ENCODE results near the gene TMIE. TPM values are rescaled to one million over a fixed set of nuclear protein-coding genes. Genes with fewer than 3 reads are reported as not detected.

Gene TMIE
- total RNA-seq, 4 donors from 2014 or later = 0.41 to 2.1 (median 1.6) TPM; not detected in 1

DNA sequence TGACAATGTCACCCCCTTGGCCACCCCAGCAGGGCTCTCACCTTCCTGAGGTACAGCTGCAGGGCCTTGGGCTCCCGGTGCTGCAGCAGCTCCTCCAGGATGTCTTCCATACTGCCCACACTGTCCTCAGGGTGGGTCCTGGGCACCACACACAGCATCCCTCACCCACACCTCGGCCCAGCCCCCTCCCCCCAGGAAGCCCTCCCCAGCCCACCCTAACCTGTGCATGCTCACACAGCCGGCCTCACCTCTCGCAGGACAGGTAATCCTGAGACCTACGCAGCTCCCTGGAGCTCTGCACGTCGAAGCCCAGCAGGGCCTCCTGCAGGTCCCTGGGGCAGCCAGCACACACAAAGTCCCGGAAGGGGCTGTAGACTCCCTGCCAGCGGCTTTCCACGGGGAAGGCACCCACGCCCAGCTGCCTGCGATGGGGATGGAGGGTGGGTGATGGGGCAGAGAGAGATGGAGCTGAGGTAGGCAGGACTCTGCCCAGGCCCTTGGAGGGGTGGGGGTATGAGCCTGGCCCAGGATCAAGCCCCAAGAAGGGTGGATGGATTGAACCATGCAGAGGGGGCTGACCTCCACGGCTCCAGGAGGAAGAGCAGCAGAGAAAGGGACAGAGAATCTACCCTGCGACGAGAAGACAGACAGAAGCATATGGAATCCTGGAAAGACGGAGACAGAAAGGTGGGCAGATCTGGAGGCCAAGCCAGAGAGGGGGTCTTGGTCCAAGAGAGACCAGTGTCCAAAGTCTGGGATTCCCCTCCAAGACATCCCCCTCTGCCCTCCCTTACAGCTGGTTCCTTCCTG, 24.4 kb upstream of the TMIE start:
- intact Hi-C loops (cut with DNase I; ENCODE audit: low total_unique reads) = no loop called here
- H3K4me3 ChIP-seq = no peak overlapping the region
- H3K27ac ChIP-seq = peak overlapping the region; percentile 18 to 39
- no peaks in the 10 kb centered on the region for H3K4me1 ChIP-seq
- no peaks in the 10 kb centered on the region for H3K36me3 ChIP-seq
- no peaks in the 10 kb centered on the region for H3K27me3 ChIP-seq
- TF ChIP-seq POLR2A (IDR thresholded peaks at IDR 0.05) = no peak
- TF ChIP-seq, protein P1, sequence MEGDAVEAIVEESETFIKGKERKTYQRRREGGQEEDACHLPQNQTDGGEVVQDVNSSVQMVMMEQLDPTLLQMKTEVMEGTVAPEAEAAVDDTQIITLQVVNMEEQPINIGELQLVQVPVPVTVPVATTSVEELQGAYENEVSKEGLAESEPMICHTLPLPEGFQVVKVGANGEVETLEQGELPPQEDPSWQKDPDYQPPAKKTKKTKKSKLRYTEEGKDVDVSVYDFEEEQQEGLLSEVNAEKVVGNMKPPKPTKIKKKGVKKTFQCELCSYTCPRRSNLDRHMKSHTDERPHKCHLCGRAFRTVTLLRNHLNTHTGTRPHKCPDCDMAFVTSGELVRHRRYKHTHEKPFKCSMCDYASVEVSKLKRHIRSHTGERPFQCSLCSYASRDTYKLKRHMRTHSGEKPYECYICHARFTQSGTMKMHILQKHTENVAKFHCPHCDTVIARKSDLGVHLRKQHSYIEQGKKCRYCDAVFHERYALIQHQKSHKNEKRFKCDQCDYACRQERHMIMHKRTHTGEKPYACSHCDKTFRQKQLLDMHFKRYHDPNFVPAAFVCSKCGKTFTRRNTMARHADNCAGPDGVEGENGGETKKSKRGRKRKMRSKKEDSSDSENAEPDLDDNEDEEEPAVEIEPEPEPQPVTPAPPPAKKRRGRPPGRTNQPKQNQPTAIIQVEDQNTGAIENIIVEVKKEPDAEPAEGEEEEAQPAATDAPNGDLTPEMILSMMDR (IDR thresholded peaks at IDR 0.05) = no peak
- H3K9me3 ChIP-seq = no peaks in the 10 kb centered on the region
- DNase-seq = no peak

DNA sequence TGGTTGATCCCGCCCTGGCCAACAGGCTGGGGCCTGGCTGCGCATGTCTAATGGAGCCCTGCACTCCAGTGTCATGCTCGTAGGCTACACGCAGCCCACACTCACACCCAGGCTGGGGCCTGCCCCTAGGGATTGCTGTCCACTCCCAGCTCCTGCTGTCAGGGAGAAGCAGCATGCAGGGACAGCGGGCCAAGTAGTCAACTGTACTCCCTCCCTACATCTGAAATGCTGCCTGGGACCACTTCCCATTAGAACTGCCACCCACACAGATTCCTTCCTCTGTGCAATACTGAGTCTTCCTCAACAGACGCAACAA, 23.8 kb upstream of the TMIE start:
- Histone ChIP-seq H3K27me3 (no peaks in the 10 kb centered on the region), H3K36me3 (no peaks in the 10 kb centered on the region), H3K27ac (peak overlapping the region in 1 of 2 donors; percentile 18), H3K9me3 (no peaks in the 10 kb centered on the region), H3K4me1 (no peaks in the 10 kb centered on the region), H3K4me3 (no peak overlapping the region)
- intact Hi-C loops (cut with DNase I; ENCODE audit: low total_unique reads) = no loop called here
- DNase-seq = peak; percentile 37 to 69
- TF ChIP-seq POLR2A (IDR thresholded peaks at IDR 0.05) = no peak
- TF ChIP-seq, protein P1 (IDR thresholded peaks at IDR 0.05) = no peak

DNA sequence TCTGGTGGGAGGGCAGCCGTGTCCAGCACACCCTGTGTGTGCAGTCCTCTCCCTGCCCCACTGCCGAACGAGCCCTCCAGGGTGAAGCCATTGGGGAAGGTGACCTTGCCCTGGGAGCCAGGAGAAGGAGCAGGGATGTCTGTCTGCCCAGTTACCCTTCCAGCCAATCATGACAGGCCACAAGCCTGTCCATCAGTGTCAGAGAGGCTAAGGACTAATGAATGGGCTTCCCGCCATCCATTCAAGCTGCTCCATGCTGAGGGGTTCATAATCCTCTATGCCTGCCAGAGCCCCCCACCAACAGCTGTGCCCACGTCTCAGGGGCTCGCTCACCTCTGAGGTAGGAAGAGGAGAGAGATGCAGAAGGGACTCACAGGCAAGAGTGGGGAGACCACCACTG, 22.9 kb upstream of the TMIE start:
- H3K27me3 ChIP-seq = no peaks in the 10 kb centered on the region
- no peak for TF ChIP-seq POLR2A (IDR thresholded peaks at IDR 0.05)
- TF ChIP-seq, protein P1 (IDR thresholded peaks at IDR 0.05) = no peak
- H3K4me3 ChIP-seq = no peak overlapping the region
- no peaks in the 10 kb centered on the region for H3K9me3 ChIP-seq
- no peak overlapping the region for H3K27ac ChIP-seq
- H3K4me1 ChIP-seq = no peaks in the 10 kb centered on the region
- H3K36me3 ChIP-seq = no peaks in the 10 kb centered on the region
- intact Hi-C loops (cut with DNase I; ENCODE audit: low total_unique reads) = no loop called here
- no peak for DNase-seq

DNA sequence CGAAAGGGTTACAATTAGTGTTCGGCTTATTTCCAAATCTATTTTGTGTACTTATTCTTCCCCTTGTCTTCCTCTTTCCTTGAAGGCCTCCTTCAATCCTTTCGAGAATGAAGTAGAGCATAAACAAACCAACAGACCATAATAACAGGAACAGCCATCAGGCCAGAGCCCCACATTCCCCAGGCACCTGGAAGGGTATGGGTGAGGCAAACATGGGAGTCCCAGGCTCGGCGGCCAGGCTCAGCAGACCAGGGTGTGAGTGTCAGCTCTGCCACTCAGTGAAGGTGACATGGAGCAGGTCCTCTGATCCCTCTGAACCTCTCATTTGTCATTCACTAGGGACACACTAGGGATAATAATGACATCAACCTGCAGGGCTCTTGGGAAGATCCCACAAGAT, 21.5 kb upstream of the TMIE start:
- Histone ChIP-seq H3K9me3 (no peaks in the 10 kb centered on the region), H3K4me1 (no peaks in the 10 kb centered on the region), H3K4me3 (no peak overlapping the region), H3K27me3 (no peaks in the 10 kb centered on the region), H3K27ac (no peak overlapping the region), H3K36me3 (no peaks in the 10 kb centered on the region)
- intact Hi-C loops (cut with DNase I; ENCODE audit: low total_unique reads) = no loop called here
- no peak for DNase-seq
- TF ChIP-seq, protein P1 (IDR thresholded peaks at IDR 0.05) = no peak
- TF ChIP-seq POLR2A (IDR thresholded peaks at IDR 0.05) = no peak

DNA sequence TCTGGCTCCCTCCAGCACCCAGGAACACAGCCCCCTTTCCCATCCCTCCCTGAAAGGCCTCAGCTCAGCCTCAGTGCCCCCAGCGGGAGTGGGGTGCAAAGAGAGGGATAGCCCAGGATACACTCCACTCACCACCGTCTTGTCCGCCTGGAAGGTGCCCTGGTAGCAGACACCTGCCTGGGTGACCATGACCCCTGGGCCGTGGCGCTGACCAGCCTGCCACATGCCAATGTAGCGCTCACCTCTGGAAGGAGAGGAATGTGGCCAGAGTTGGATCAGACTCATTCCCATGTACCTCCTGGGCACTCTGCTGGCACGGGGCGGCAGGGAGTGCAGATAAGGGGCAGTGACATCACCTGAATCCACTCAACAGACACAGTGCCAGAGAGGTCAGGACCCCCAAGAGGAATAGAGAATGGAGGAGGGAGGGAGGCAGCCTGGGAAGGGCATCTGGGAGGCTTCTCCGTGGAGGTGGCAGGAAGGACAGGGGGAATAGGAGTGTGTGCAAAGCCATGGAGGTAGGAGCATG, 20.8 kb upstream of the TMIE start:
- no peaks in the 10 kb centered on the region for H3K27me3 ChIP-seq
- H3K4me1 ChIP-seq = no peaks in the 10 kb centered on the region
- H3K36me3 ChIP-seq = no peaks in the 10 kb centered on the region
- H3K4me3 ChIP-seq = no peak overlapping the region
- TF ChIP-seq POLR2A (IDR thresholded peaks at IDR 0.05) = no peak
- TF ChIP-seq, protein P1 (IDR thresholded peaks at IDR 0.05) = no peak
- no peak for DNase-seq
- intact Hi-C loops (cut with DNase I; ENCODE audit: low total_unique reads) = no loop called here
- no peaks in the 10 kb centered on the region for H3K9me3 ChIP-seq
- H3K27ac ChIP-seq = no peak overlapping the region

All from uterus (tissue), 4 donors.